Stimulated activated naive B cell treated with anti-CD40 and anti-IgM and Interleukin-4, amounts not matched to agents 10 μg/mL and 1 μg/mL and 100 μg/mL, for 72 hours (primary cell): ENCODE measurements around the gene TUBA1B.
"Not testable (repeated sequence)": the region's sequence is repeated elsewhere in the genome, so short reads cannot be mapped to it uniquely, and the experiment has no call there.

Experiments used
- ATAC-seq, 2 donors: fragments of 150-1000 bp; cut with Tn5 transposase; replicated peaks; 2 replicates each; pipeline ENCODE4 v1.10.0; 2021; ENCODE audit warnings: moderate library complexity in 1 of 2
- DNase-seq: peaks from one replicate; pipeline ENCODE4 v3.0.0; 2021
- H3K27ac Mint-ChIP-seq: one replicate; pipeline ENCODE4 v1.8.0; 2022; ENCODE audit warnings: mild to moderate bottlenecking, mixed read lengths
- H3K27me3 Mint-ChIP-seq, 2 donors: one replicate each; pipeline ENCODE4 v1.8.0; 2022; ENCODE audit warnings: mixed read lengths in 2 of 2
- H3K36me3 Mint-ChIP-seq, 2 donors: one replicate each; pipeline ENCODE4 v1.8.0; 2022; ENCODE audit warnings: mixed read lengths in 2 of 2, mild to moderate bottlenecking in 1 of 2
- H3K4me1 Mint-ChIP-seq, 2 donors: one replicate each; pipeline ENCODE4 v1.8.0; 2022; ENCODE audit warnings: mixed read lengths in 2 of 2, mild to moderate bottlenecking in 1 of 2
- H3K4me3 Mint-ChIP-seq, 2 donors: one replicate each; pipeline ENCODE4 v1.8.0; 2022; ENCODE audit warnings: mild to moderate bottlenecking in 2 of 2, mixed read lengths in 2 of 2, moderate library complexity in 1 of 2
- H3K9me3 Mint-ChIP-seq, 2 donors: one replicate each; pipeline ENCODE4 v1.8.0; 2022; ENCODE audit warnings: mixed read lengths in 2 of 2, mild to moderate bottlenecking in 1 of 2

Gene TUBA1B

GRCh38 chr12:49136997-49137396, 5.8 kb upstream of the TUBA1B start:
- H3K27ac Mint-ChIP-seq, H3K9me3 Mint-ChIP-seq, ATAC-seq, DNase-seq, H3K4me3 Mint-ChIP-seq, H3K27me3 Mint-ChIP-seq: not testable (repeated sequence)
- Mint-ChIP-seq H3K36me3 (peaks cover 1 to 10% of the 10 kb centered on the region in 2 donors), H3K4me1 (peaks cover 9 to 27% of the 10 kb centered on the region in 2 donors)

GRCh38 chr12:49133590-49133989, 2.4 kb upstream of the TUBA1B start:
- DNase-seq: no peak
- H3K36me3 Mint-ChIP-seq: peaks cover 23 to 32% of the 10 kb centered on the region in 2 donors
- H3K4me1 Mint-ChIP-seq: peaks cover 22 to 49% of the 10 kb centered on the region in 2 donors
- no peaks in the 10 kb centered on the region for H3K9me3 Mint-ChIP-seq
- no peak for ATAC-seq
- no peaks in the 10 kb centered on the region for H3K27me3 Mint-ChIP-seq
- H3K27ac Mint-ChIP-seq: no peak overlapping the region
- H3K4me3 Mint-ChIP-seq: no peak overlapping the region

DNA sequence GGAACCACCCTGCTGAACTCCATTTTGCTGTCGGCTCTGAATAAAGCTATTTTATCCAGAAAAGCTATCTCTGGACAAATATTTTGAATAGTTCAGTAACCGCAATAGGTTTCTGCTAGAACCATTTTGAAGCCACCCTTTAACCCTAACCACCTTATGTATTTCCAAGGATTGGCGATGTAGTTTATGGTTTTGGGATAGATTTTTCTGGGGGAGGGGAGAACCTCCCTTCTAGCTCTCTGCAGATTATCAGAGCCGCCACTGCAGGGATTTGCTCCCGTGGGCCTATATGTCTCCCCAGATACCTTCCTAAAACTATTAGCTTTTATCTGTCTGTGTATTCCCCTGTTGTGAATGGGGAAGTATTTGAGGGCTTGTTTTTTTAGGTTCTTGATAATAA, 1.8 kb upstream of the TUBA1B start:
- Mint-ChIP-seq H3K4me3 (no peak overlapping the region), H3K4me1 (peaks cover 20 to 51% of the 10 kb centered on the region in 2 donors), H3K27ac (no peak overlapping the region)

DNA sequence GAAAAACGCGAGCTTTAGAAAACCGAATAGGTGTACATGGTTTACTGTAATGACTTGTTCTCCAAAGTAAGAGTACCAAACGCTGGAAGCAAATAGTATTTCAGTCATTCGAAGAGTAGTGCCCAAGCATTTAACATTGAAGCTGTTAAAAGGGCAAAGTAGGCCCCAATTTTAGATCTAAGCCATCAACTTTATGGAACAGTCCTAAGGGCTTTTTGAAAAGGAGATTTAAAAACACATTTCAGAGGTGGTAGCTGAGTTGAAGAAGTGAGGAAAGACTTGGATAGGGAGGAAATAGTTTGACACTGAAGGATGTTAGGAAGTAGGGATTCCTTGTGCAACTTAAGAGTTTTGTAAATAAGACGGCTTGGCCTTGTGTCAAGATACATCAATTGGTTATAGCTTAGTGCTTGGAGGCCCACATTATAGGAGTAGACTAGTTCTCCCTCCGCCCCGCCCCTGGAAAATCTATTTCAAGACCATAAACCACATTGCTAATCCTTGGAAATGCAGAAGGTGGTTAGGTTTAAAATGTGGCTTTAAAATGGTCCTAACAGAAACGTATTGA, 783 bp upstream of the TUBA1B start:
- ATAC-seq (no peak), DNase-seq (no peak)
- Mint-ChIP-seq H3K27ac (peak overlapping the region; percentile 85), H3K4me3 (peak overlapping the region; percentile 84 to 99), H3K36me3 (peaks cover 34 to 40% of the 10 kb centered on the region in 2 donors), H3K27me3 (no peaks in the 10 kb centered on the region), H3K4me1 (peaks cover 24 to 59% of the 10 kb centered on the region in 2 donors), H3K9me3 (no peaks in the 10 kb centered on the region)

More for the DNA sequence above, 1.8 kb upstream of the TUBA1B start:
- H3K9me3 Mint-ChIP-seq: no peaks in the 10 kb centered on the region
- no peak for ATAC-seq
- H3K36me3 Mint-ChIP-seq: peaks cover 23 to 32% of the 10 kb centered on the region in 2 donors
- no peak for DNase-seq
- H3K27me3 Mint-ChIP-seq: no peaks in the 10 kb centered on the region

GRCh38 chr12:49130151-49131050, 794 bp downstream of the TUBA1B start:
- H3K9me3 Mint-ChIP-seq: no peaks in the 10 kb centered on the region
- peaks cover 26 to 61% of the 10 kb centered on the region in 2 donors for H3K4me1 Mint-ChIP-seq
- H3K4me3 Mint-ChIP-seq: peak overlapping the region; percentile 84 to 99
- no peaks in the 10 kb centered on the region for H3K27me3 Mint-ChIP-seq
- H3K36me3 Mint-ChIP-seq: peaks cover 36 to 44% of the 10 kb centered on the region in 2 donors
- peak overlapping the region; percentile 100 for H3K27ac Mint-ChIP-seq
- peak; percentile 71 to 72 for ATAC-seq
- DNase-seq: peak; percentile 89

DNA sequence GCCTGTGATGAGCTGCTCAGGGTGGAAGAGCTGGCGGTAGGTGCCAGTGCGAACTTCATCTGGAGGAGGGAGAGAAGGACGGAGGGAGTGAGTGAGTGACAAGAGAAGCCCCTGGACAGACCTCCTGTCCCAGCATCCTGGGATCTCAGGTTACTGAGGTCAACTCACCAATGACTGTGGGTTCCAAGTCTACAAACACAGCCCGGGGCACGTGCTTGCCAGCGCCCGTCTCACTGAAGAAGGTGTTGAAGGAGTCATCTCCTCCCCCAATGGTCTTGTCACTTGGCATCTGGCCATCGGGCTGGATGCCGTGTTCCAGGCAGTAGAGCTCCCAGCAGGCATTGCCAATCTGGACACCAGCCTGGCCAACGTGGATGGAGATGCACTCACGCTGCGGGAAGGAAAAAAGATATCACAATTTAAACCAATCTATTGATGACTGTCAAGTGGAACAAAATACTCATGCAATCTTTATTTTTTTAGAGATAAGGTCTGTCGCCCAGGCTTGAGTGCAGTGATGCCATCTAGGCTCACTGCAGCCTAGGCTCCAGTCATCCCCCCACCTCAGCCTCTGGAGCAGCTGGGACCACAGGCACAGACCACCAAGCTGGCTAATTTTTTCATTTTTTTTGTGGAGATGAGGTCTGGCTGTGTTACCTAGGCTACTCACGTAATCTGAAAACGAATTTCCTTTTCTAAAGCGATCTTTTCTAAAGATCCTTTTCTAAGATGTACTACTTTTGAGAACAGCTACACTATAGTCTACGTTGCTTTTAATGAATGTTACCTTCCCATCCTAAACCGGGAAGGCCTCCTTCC, 1.7 kb downstream of the TUBA1B start:
- no peaks in the 10 kb centered on the region for H3K27me3 Mint-ChIP-seq
- H3K36me3 Mint-ChIP-seq: peaks cover 36 to 44% of the 10 kb centered on the region in 2 donors
- H3K27ac Mint-ChIP-seq: peak overlapping the region; percentile 100
- peak overlapping the region; percentile 84 to 99 for H3K4me3 Mint-ChIP-seq
- DNase-seq: no peak
- H3K9me3 Mint-ChIP-seq: no peaks in the 10 kb centered on the region
- peaks cover 26 to 58% of the 10 kb centered on the region in 2 donors for H3K4me1 Mint-ChIP-seq
- no peak for ATAC-seq

DNA sequence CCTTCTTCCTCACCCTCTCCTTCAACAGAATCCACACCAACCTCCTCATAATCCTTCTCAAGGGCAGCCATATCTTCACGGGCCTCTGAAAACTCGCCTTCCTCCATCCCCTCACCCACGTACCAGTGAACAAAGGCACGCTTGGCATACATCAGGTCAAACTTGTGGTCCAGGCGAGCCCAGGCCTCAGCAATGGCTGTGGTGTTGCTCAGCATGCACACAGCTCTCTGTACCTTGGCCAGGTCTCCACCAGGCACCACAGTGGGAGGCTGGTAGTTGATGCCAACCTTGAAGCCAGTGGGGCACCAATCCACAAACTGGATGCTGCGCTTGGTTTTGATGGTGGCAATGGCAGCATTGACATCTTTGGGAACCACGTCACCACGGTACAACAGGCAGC, 3.2 kb downstream of the TUBA1B start:
- not testable (repeated sequence) for H3K4me3 Mint-ChIP-seq, H3K27me3 Mint-ChIP-seq, ATAC-seq, H3K9me3 Mint-ChIP-seq, DNase-seq
- Mint-ChIP-seq H3K4me1 (peaks cover 24 to 47% of the 10 kb centered on the region in 2 donors), H3K36me3 (peaks cover 36 to 44% of the 10 kb centered on the region in 2 donors), H3K27ac (peak overlapping the region; percentile 42)

DNA sequence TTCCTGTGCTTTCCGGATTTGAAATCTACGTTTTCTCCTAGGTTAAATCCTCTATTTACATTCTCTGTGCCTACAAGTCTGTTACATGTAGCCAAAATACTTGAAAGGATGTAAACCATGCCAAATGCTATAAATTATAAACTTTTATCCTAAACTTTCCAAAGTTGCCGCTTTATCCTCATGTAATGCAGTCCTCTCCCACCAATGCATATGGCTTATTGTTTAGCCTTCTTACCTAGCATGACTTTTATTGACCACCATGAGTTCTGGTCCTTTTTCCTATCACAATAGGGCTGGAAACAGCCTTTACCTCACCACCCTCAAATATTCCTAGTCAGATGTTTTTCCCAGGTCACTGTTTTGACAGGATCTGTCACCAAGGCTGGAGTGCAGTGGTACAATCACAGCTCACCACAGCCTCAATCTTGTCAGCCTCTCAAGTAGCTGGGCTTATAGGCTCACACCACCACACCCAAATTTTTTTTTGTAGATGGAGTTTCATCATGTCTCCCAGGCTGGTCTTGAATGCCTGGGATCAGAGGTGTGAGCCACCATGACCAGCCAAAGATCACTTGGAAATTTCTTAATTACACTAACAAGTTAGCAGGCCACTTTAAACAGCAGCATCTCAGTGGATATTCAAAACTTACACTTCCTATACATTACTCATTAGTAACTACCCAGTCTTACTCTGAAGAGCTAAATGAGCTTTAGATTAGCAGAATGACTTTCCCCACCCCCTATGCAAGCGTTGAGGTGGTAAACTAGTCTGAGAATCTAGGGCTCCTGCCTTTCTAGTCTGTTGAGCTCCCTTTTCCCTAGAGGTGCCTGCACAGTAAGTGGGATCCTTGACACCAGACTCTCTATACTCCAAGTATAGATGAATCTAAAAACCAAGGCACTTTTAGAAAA, 4.1 kb downstream of the TUBA1B start:
- Mint-ChIP-seq H3K4me3 (peak overlapping the region in 1 of 2 donors; percentile 13), H3K9me3 (no peaks in the 10 kb centered on the region), H3K27ac (peak overlapping the region; percentile 88), H3K36me3 (peaks cover 36 to 44% of the 10 kb centered on the region in 2 donors), H3K27me3 (no peaks in the 10 kb centered on the region), H3K4me1 (peaks cover 23 to 40% of the 10 kb centered on the region in 2 donors)
- DNase-seq: no peak
- no peak for ATAC-seq

DNA sequence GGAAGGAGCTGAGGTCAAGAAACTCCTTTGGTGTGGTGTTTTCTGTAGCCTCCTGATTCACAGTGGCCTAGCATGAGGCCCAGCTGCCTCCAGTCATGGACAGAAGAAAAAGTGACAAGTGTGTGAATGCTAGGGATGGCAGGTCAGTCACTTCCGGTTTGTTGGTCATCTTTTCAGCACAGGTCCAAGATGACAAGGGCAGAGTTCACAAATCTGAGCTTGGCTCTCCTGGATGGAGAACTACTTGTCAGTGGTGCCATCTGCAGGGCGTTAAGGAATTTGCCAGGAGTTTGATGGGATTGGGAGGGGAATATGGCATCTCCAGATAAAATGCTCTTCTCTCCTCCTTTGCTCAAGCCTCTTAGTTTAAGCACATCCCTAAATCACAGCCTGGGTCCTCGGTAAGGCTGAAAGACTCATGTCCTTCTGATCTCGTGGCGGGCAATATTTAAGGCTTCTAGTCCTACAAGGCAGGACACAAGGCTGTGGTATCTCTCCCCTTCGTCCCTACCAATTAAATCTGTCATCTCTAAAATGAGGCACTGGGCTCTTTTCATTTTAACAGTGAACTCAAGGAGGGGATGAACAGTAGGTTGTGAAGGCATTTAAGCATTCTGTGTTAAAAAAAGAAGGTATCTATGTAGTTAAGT, 10.0 kb downstream of the TUBA1B start:
- no peaks in the 10 kb centered on the region for H3K27me3 Mint-ChIP-seq
- H3K36me3 Mint-ChIP-seq: no peaks in the 10 kb centered on the region
- ATAC-seq (no peak), DNase-seq (no peak)
- no peaks in the 10 kb centered on the region for H3K9me3 Mint-ChIP-seq
- no peaks in the 10 kb centered on the region for H3K4me1 Mint-ChIP-seq
- H3K4me3 Mint-ChIP-seq: no peak overlapping the region
- H3K27ac Mint-ChIP-seq: no peak overlapping the region

DNA sequence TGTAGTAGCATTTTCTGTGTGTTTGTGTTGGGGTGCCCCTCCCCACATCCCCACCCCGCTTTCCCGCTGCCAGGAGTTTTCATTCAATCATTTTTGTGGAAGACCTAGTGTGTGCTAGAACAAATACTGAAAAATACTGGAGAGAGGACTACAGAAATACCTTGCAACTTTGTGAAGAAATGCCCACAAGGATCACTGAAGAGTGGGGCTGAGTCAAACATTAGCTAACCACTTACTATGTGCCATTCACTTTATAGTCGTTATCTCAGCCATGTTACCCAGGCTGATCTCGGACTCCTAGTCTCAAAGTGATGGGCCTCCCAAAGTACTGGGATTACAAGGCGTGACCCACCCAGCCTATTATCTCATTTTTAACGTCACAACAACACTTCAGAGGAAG, 20.0 kb downstream of the TUBA1B start:
- Mint-ChIP-seq H3K27me3 (no peaks in the 10 kb centered on the region), H3K9me3 (no peaks in the 10 kb centered on the region), H3K4me1 (peaks cover 19 to 38% of the 10 kb centered on the region in 2 donors), H3K36me3 (peaks cover 5 to 6% of the 10 kb centered on the region in 2 donors), H3K4me3 (peak overlapping the region; percentile 96), H3K27ac (peak overlapping the region; percentile 96)
- ATAC-seq: no peak
- DNase-seq: no peak

DNA sequence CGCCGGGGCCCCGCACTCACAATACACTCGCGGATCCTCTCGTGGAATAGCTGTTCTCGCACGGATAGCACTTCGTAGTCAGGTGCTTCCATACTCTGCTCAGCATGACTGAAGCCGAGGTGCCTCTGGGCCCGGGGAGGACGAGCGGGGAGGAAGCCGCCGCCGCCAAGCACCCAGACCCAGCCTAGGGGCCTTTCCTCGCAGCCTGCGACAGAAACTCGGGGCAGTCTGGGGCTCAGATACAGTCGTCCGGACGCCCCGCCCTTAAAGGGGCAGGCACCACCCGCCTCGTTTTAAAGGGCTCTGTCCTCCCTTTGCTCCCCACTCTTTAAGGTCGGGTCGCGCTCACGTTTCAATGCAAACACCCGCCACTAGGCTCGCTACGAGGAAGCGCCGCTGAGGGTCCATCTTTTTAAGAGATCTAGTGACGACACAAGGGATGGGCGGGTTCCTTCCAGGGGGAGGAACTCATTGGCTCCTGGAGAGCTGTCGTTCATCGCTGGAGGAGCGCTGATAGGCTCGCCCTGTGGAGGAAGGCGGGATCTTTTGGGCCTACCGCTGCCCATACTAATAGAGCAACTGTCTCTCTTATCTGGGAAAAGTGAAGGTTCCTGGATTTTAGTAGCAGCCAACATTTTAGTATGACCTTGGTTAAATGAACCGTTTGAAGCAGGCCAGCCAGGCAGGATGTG, 20.6 kb downstream of the TUBA1B start, which contains the start of gene LMBR1L:
Gene LMBR1L, minus strand, starts transcription at position 384 of the 692 bp plus-strand sequence. Its CDS starts 292 bp downstream, at position 92.
- DNase-seq: peak; percentile 94
- Mint-ChIP-seq H3K27ac (peak within 1 kb of the TSS; percentile 96), H3K27me3 (no peaks in the 10 kb centered on the region), H3K36me3 (peaks cover 5 to 6% of the 10 kb centered on the region in 2 donors), H3K4me1 (peaks cover 22 to 44% of the 10 kb centered on the region in 2 donors), H3K9me3 (no peaks in the 10 kb centered on the region), H3K4me3 (peak within 1 kb of the TSS; percentile 96)
- ATAC-seq: peak; percentile 97 to 98

GRCh38 chr12:49109641-49110463, 21.3 kb downstream of the TUBA1B start:
- Mint-ChIP-seq H3K27ac (peak overlapping the region; percentile 96), H3K4me3 (peak overlapping the region; percentile 96), H3K27me3 (no peaks in the 10 kb centered on the region), H3K4me1 (peaks cover 24 to 49% of the 10 kb centered on the region in 2 donors), H3K36me3 (peaks cover 6 to 9% of the 10 kb centered on the region in 2 donors), H3K9me3 (no peaks in the 10 kb centered on the region)
- ATAC-seq (peak in 1 of 2 donors; percentile 12), DNase-seq (no peak)
